Measurements from ENCODE around the gene FBXW11. TPM values are rescaled to one million over a fixed set of nuclear protein-coding genes. Genes with fewer than 3 reads are reported as not detected.

FBXW11 gene
- total RNA-seq, 1 experiment from 2014 or later = 52.0 TPM

DNA sequence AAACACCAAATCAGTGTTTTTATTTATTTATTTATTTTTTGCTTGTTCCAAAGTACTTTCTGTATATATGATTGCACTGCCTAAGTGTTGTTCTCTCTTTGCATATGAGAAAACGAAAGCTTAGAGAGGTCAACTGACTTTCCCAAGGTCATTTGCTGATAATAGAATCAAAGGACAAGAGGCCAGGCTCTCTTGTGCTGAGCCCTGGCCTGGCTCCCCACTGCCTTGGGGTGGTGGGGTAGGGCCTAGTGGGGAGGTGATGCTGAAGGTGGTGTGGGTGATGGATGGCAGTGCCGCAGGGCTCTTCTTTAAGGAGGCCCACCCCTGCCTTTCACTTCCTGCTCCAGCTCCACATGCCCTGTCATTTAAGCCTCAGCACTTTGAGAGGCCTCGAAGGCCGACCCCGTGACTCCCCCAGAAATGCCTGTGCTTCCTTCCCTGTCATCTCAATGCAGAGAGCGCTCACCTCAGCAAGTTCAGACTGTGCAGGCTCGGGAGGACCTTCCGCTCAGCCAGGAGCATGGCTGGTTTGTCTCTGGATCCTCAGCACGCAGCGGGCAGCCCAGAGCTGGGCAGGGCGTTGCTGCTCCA, 161.3 kb downstream of the FBXW11 start:
- no peak overlapping the region for H3K27ac ChIP-seq (ENCODE audit: low read depth, low read length)
- H3K79me2 ChIP-seq (ENCODE audit: insufficient read depth, low read length) = no peaks in the 10 kb centered on the region
- H3K4me2 ChIP-seq (ENCODE audit: low read length) = no peak overlapping the region
- CTCF ChIA-PET = interaction anchor here (1.8 kb wide), 1 partner anchor 215 kb away, joined by 6 read pairs; no protein-coding TSS in a partner anchor
- BruUV-seq (replicated peaks) = no TSS peak
- no peak overlapping the region for H3K4me3 ChIP-seq (replicated peaks in 1 of 2; ENCODE audit: low read depth in 1 of 2, low read length in 2 of 2)
- no peak for DNase-seq (ENCODE audit: low read depth, low spot score)
- peaks cover 3 to 4% of the 10 kb centered on the region in 2 experiments; a peak in 2 of 4 replicates for H3K4me1 ChIP-seq (ENCODE audit: control insufficient read depth in 1 of 2, insufficient read depth in 2 of 2, low read length in 2 of 2)
- no peak overlapping the region for H3K9ac ChIP-seq (ENCODE audit: low read length)
- intact Hi-C loops (cut with micrococcal nuclease) = no loop called here
- no peaks in the 10 kb centered on the region for H3K36me3 ChIP-seq (ENCODE audit: control insufficient read depth in 1 of 2, insufficient read depth in 2 of 2, low read length in 2 of 2)
- no peaks in the 10 kb centered on the region for H4K20me1 ChIP-seq (ENCODE audit: insufficient read depth)
- H3K9me3 ChIP-seq (ENCODE audit: control insufficient read depth in 1 of 2, insufficient read depth in 1 of 2, low read depth in 1 of 2, low read length in 2 of 2) = no peaks in the 10 kb centered on the region
- H3K9me2 ChIP-seq (ENCODE audit: insufficient read depth) = no peaks in the 10 kb centered on the region
- no peak for TF ChIP-seq SIN3A (IDR thresholded peaks at IDR 0.05; ENCODE audit: low read depth)
- TF ChIP-seq RAD21 (IDR thresholded peaks at IDR 0.05; ENCODE audit: low read depth) = no peak
- TF ChIP-seq EZH2 (IDR thresholded peaks at IDR 0.05) = no peak
- TF ChIP-seq POLR2A (IDR thresholded peaks at IDR 0.05; ENCODE audit: borderline replicate concordance, extremely low read depth, insufficient read depth, insufficient read length) = no peak
- TF ChIP-seq, protein P1, sequence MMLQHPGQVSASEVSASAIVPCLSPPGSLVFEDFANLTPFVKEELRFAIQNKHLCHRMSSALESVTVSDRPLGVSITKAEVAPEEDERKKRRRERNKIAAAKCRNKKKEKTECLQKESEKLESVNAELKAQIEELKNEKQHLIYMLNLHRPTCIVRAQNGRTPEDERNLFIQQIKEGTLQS (IDR thresholded peaks at IDR 0.05) = no peak
- no peak for TF ChIP-seq POLR2AphosphoS5 (IDR thresholded peaks at IDR 0.05; ENCODE audit: low read depth, low read length)
- TF ChIP-seq FOSL1 (IDR thresholded peaks at IDR 0.05; ENCODE audit: low read depth) = no peak
- TF ChIP-seq SRF (IDR thresholded peaks at IDR 0.05; ENCODE audit: low read depth) = no peak
- TF ChIP-seq, protein P2, sequence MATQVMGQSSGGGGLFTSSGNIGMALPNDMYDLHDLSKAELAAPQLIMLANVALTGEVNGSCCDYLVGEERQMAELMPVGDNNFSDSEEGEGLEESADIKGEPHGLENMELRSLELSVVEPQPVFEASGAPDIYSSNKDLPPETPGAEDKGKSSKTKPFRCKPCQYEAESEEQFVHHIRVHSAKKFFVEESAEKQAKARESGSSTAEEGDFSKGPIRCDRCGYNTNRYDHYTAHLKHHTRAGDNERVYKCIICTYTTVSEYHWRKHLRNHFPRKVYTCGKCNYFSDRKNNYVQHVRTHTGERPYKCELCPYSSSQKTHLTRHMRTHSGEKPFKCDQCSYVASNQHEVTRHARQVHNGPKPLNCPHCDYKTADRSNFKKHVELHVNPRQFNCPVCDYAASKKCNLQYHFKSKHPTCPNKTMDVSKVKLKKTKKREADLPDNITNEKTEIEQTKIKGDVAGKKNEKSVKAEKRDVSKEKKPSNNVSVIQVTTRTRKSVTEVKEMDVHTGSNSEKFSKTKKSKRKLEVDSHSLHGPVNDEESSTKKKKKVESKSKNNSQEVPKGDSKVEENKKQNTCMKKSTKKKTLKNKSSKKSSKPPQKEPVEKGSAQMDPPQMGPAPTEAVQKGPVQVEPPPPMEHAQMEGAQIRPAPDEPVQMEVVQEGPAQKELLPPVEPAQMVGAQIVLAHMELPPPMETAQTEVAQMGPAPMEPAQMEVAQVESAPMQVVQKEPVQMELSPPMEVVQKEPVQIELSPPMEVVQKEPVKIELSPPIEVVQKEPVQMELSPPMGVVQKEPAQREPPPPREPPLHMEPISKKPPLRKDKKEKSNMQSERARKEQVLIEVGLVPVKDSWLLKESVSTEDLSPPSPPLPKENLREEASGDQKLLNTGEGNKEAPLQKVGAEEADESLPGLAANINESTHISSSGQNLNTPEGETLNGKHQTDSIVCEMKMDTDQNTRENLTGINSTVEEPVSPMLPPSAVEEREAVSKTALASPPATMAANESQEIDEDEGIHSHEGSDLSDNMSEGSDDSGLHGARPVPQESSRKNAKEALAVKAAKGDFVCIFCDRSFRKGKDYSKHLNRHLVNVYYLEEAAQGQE (IDR thresholded peaks at IDR 0.05; ENCODE audit: low read depth) = no peak
- no peak for TF ChIP-seq YY1 (IDR thresholded peaks at IDR 0.05; ENCODE audit: extremely low read depth, insufficient replicate concordance, low read depth, low read length)
- no peak for TF ChIP-seq ELF1 (IDR thresholded peaks at IDR 0.05; ENCODE audit: borderline replicate concordance, low read depth)
- TF ChIP-seq, protein P3, sequence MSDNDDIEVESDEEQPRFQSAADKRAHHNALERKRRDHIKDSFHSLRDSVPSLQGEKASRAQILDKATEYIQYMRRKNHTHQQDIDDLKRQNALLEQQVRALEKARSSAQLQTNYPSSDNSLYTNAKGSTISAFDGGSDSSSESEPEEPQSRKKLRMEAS (IDR thresholded peaks at IDR 0.05) = no peak
- no peak for TF ChIP-seq ZNF274 (IDR thresholded peaks at IDR 0.05; ENCODE audit: low read depth, low read length)
- no peak for TF ChIP-seq EZH2phosphoT487 (IDR thresholded peaks at IDR 0.05; ENCODE audit: borderline replicate concordance)
- TF ChIP-seq CBX3 (IDR thresholded peaks at IDR 0.05; ENCODE audit: low read depth) = no peak
- no peak overlapping the region for H2AFZ ChIP-seq (ENCODE audit: low read depth, low read length, poor library complexity, severe bottlenecking)
- POLR2A ChIA-PET = no interaction called here
- no peak for ATAC-seq
- RAD21 ChIA-PET (ENCODE audit: low non-redundant PET in 1 of 2, low total read pairs in 2 of 2, uncharacterized antibody in 2 of 2, unreplicated experiment in 2 of 2) = no interaction called here
- H3K27me3 ChIP-seq (ENCODE audit: insufficient read depth, low read length) = no peaks in the 10 kb centered on the region
